Ascending aorta (tissue), 2 donors: ENCODE data around the gene PREP. TPM values are rescaled to one million over a fixed set of nuclear protein-coding genes. Genes with fewer than 3 reads are reported as not detected.

ENCODE experiments used
- DNase-seq, 2 donors: peaks; one replicate each; pipeline ENCODE4 v3.0.0-alpha.2; 2019; ENCODE audit warnings: low spot score in 2 of 2
- H3K27ac ChIP-seq, 2 donors: fragments of 200-600 bp; sonication (generic); one replicate each; pipeline ENCODE4 v1.5.1; 2016 to 2017; ENCODE audit warnings: mild to moderate bottlenecking in 1 of 2
- H3K27me3 ChIP-seq: fragments of 200-600 bp; sonication (generic); one replicate; pipeline ENCODE4 v1.5.1; 2017
- H3K36me3 ChIP-seq, 2 donors: fragments of 200-600 bp; sonication (generic); one replicate each; pipeline ENCODE4 v1.5.1; 2016
- H3K4me1 ChIP-seq, 2 donors: fragments of 200-600 bp; sonication (generic); one replicate each; pipeline ENCODE4 v1.5.1; 2016 to 2017; ENCODE audit warnings: mild to moderate bottlenecking in 1 of 2
- H3K4me3 ChIP-seq, 2 donors: fragments of 200-600 bp; sonication (generic); one replicate each; pipeline ENCODE4 v1.5.1; 2016 to 2017; ENCODE audit warnings: mild to moderate bottlenecking in 1 of 2
- H3K9me3 ChIP-seq, 2 donors: fragments of 200-600 bp; sonication (generic); one replicate each; pipeline ENCODE4 v1.5.1; 2016
- CTCF ChIP-seq, 3 experiments: fragments of 200-600 bp in 2 of 3; fragments of 450-650 bp in 1 of 3; sonication (generic) in 2 of 3; IDR thresholded peaks; one replicate each; pipeline ENCODE4 v1.5.1; 2016 to 2019; ENCODE audit warnings: antibody characterized with exemption in 3 of 3, mild to moderate bottlenecking in 1 of 3, moderate library complexity in 1 of 3
- intact Hi-C: fragments of 100-400 bp; cut with DNase I; formaldehyde crosslinking; loops from one replicate; pipeline ENCODE4 v1.15.1; 2023
- total RNA-seq: library from RNA; depleted of rRNA; stranded (reverse); fragments of >200 nt; gene quantifications from one replicate; pipeline ENCODE4 v1.1.0, GENCODE V29; 2016

PREP gene
- total RNA-seq, 1 donor from 2014 or later = 5.1 TPM

GRCh38 chr6:105442369-105442768 is 39.5 kb upstream of the PREP start:
- H3K4me1 ChIP-seq = no peaks in the 10 kb centered on the region
- no peaks in the 10 kb centered on the region for H3K27me3 ChIP-seq
- no peaks in the 10 kb centered on the region for H3K9me3 ChIP-seq
- no peak for DNase-seq
- H3K36me3 ChIP-seq = no peaks in the 10 kb centered on the region
- intact Hi-C loops = no loop called here
- H3K27ac ChIP-seq = no peak overlapping the region
- H3K4me3 ChIP-seq = no peak overlapping the region
- TF ChIP-seq CTCF (IDR thresholded peaks at IDR 0.05) = no peak

- H3K4me1 ChIP-seq = no peaks in the 10 kb centered on the region
- no peaks in the 10 kb centered on the region for H3K27me3 ChIP-seq
- DNase-seq = no peak
- intact Hi-C loops = no loop called here
- no peaks in the 10 kb centered on the region for H3K36me3 ChIP-seq
- H3K9me3 ChIP-seq = no peaks in the 10 kb centered on the region
- H3K4me3 ChIP-seq = no peak overlapping the region
- TF ChIP-seq CTCF (IDR thresholded peaks at IDR 0.05) = no peak
- H3K27ac ChIP-seq = no peak overlapping the region
Observed at GRCh38 chr6:105437236-105437635, 34.4 kb upstream of the PREP start.

- Histone ChIP-seq H3K4me1 (no peaks in the 10 kb centered on the region), H3K4me3 (no peak overlapping the region), H3K36me3 (no peaks in the 10 kb centered on the region), H3K27ac (no peak overlapping the region), H3K9me3 (no peaks in the 10 kb centered on the region), H3K27me3 (no peaks in the 10 kb centered on the region)
- DNase-seq = no peak
- intact Hi-C loops = no loop called here
- no peak for TF ChIP-seq CTCF (IDR thresholded peaks at IDR 0.05)
Observed at GRCh38 chr6:105433723-105434122, 30.8 kb upstream of the PREP start.

DNA sequence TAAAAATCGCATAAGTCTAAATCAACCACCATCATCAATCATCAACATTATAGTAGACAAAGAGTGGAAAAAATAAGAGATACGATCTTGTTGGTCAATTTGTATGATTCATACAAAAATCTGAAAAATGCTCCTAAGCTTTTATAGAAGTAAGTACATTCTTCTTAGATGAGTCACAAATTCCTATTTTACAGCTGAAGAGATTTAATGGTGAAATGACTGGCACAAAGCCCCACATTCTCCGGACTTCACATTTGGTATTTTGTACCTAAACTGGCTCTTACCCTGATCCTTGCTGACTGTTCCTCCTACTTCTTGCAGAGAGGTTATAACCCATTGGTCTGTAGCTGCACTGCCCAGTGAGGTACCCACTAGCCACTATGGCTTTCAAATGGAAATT is 29.9 kb upstream of the PREP start:
- no peak for TF ChIP-seq CTCF (IDR thresholded peaks at IDR 0.05)
- Histone ChIP-seq H3K4me1 (no peaks in the 10 kb centered on the region), H3K27ac (no peak overlapping the region), H3K9me3 (no peaks in the 10 kb centered on the region), H3K4me3 (no peak overlapping the region), H3K27me3 (no peaks in the 10 kb centered on the region), H3K36me3 (no peaks in the 10 kb centered on the region)
- intact Hi-C loops = no loop called here
- no peak for DNase-seq

- no peak overlapping the region for H3K27ac ChIP-seq
- no peak for DNase-seq
- intact Hi-C loops = loop anchor here (2.0 kb wide), 1 partner anchor 1136 kb away; no protein-coding TSS in a partner anchor
Observed at GRCh38 chr6:105431226-105431625, 28.3 kb upstream of the PREP start.

More at GRCh38 chr6:105431226-105431625, 28.3 kb upstream of the PREP start:
- Histone ChIP-seq H3K36me3 (no peaks in the 10 kb centered on the region), H3K4me1 (no peaks in the 10 kb centered on the region), H3K27me3 (no peaks in the 10 kb centered on the region), H3K4me3 (no peak overlapping the region), H3K9me3 (no peaks in the 10 kb centered on the region)
- TF ChIP-seq CTCF (IDR thresholded peaks at IDR 0.05) = peak in 2 of 3 experiments; percentile 36 to 52
